HG03039 (cell line): ENCODE measurements around the gene CYBC1.

Experiments used
- ATAC-seq: cut with Tn5 transposase; IDR thresholded peaks from one replicate; pipeline ENCODE4 v1.9.1; 2021; ENCODE audit warnings: mild to moderate bottlenecking, moderate library complexity; ENCODE audit not compliant: unreplicated experiment

Gene CYBC1

GRCh38 chr17:82449131-82449882 lies 1.2 kb downstream of the CYBC1 start:
- no peak for ATAC-seq

GRCh38 chr17:82447876-82448275 lies 2.7 kb downstream of the CYBC1 start:
- ATAC-seq: no peak

GRCh38 chr17:82446649-82447048 lies 3.9 kb downstream of the CYBC1 start:
- ATAC-seq: no peak

- ATAC-seq: no peak
These were observed 4.4 kb downstream of the CYBC1 start for GRCh38 chr17:82446124-82446523.

GRCh38 chr17:82445542-82445941 lies 5.0 kb downstream of the CYBC1 start:
- ATAC-seq: no peak

- no peak for ATAC-seq
These were observed 5.5 kb downstream of the CYBC1 start for GRCh38 chr17:82444941-82445521.

- ATAC-seq: no peak
These were observed 6.2 kb downstream of the CYBC1 start for GRCh38 chr17:82444284-82444893.

GRCh38 chr17:82443465-82444283 lies 6.9 kb downstream of the CYBC1 start:
- no peak for ATAC-seq

GRCh38 chr17:82442643-82443464 lies 7.7 kb downstream of the CYBC1 start:
- no peak for ATAC-seq

- no peak for ATAC-seq
These were observed 8.7 kb downstream of the CYBC1 start for GRCh38 chr17:82441691-82442487.

GRCh38 chr17:82440991-82441627 lies 9.4 kb downstream of the CYBC1 start:
- ATAC-seq: no peak

GRCh38 chr17:82440469-82440981 lies 10.0 kb downstream of the CYBC1 start:
- no peak for ATAC-seq

GRCh38 chr17:82439829-82440365 lies 10.7 kb downstream of the CYBC1 start:
- no peak for ATAC-seq

- ATAC-seq: no peak
These were observed 11.2 kb downstream of the CYBC1 start for GRCh38 chr17:82439194-82439828.

- ATAC-seq: no peak
These were observed 12.0 kb downstream of the CYBC1 start for GRCh38 chr17:82438401-82439193.

- ATAC-seq: no peak
These were observed 13.3 kb downstream of the CYBC1 start for GRCh38 chr17:82437325-82437668.

- no peak for ATAC-seq
These were observed 13.8 kb downstream of the CYBC1 start for GRCh38 chr17:82436601-82437324.
